CD14-positive monocyte (primary cell): Measurements from ENCODE around the gene INSYN2B. TPM values are rescaled to one million over a fixed set of nuclear protein-coding genes. Genes with fewer than 3 reads are reported as not detected.
A peak's percentile ranks its signal among the peaks of the same experiment; 100 is the strongest.

Source experiments
- DNase-seq, 3 donors: peaks; one replicate each; pipeline ENCODE4 v3.0.0-alpha.2; 2011 to 2022
- H2AFZ ChIP-seq: 2 replicates; pipeline ENCODE4 v1.6.0; 2012; ENCODE audit warnings: mild to moderate bottlenecking, low read depth, low read length, inconsistent platforms; ENCODE audit not compliant: insufficient read depth, poor library complexity, severe bottlenecking
- H3K27ac ChIP-seq, 2 donors: 1 replicate in 1 of 2; 2 replicates in 1 of 2; pipeline ENCODE4 v1.5.1; 2012 to 2013; ENCODE audit warnings: low read length in 2 of 2, control low read depth in 1 of 2, inconsistent platforms in 1 of 2, low read depth in 1 of 2, mild to moderate bottlenecking in 1 of 2
- H3K27me3 ChIP-seq, 2 donors: one replicate each; pipeline versions ENCODE4 v1.6.0 to v1.6.1; 2011 to 2013; ENCODE audit warnings: low read length in 2 of 2; ENCODE audit not compliant: control insufficient read depth in 2 of 2, insufficient read depth in 2 of 2
- H3K36me3 ChIP-seq, 2 donors: replicated peaks in 1 of 2; 1 replicate in 1 of 2; 2 replicates in 1 of 2; pipeline versions ENCODE4 v1.5.1 to v1.6.1; 2012 to 2013; ENCODE audit warnings: low read length in 2 of 2, control low read depth in 1 of 2, inconsistent platforms in 1 of 2, mild to moderate bottlenecking in 1 of 2; ENCODE audit not compliant: insufficient read depth in 2 of 2, control insufficient read depth in 1 of 2
- H3K4me1 ChIP-seq, 2 donors: 1 replicate in 1 of 2; 2 replicates in 1 of 2; pipeline versions ENCODE4 v1.5.1 to v1.6.1; 2012 to 2013; ENCODE audit warnings: low read length in 2 of 2, control low read depth in 1 of 2, inconsistent platforms in 1 of 2, mild to moderate bottlenecking in 1 of 2, moderate library complexity in 1 of 2; ENCODE audit not compliant: insufficient read depth in 2 of 2, control insufficient read depth in 1 of 2
- H3K4me2 ChIP-seq: replicated peaks from 2 replicates; pipeline ENCODE3; 2012; ENCODE audit warnings: low read length, moderate library complexity, mild to moderate bottlenecking; ENCODE audit not compliant: poor library complexity, severe bottlenecking; ENCODE audit errors: extremely low read depth
- H3K4me3 ChIP-seq, 3 experiments: fragments of 200-600 bp in 1 of 3; sonication (generic) in 1 of 3; replicated peaks in 1 of 3; 1 replicate in 2 of 3; 2 replicates in 1 of 3; pipeline ENCODE4 v1.5.1; 2011 to 2013; ENCODE audit warnings: low read length in 3 of 3, mild to moderate bottlenecking in 3 of 3, control low read depth in 2 of 3, low read depth in 2 of 3, inconsistent platforms in 1 of 3, moderate library complexity in 1 of 3
- H3K79me2 ChIP-seq: 2 replicates; pipeline ENCODE4 v1.6.0; 2012; ENCODE audit warnings: mild to moderate bottlenecking, control low read depth, inconsistent platforms, low read length, moderate library complexity; ENCODE audit not compliant: insufficient read depth
- H3K9ac ChIP-seq: 2 replicates; pipeline ENCODE4 v1.6.0; 2017; ENCODE audit warnings: low read length, mild to moderate bottlenecking; ENCODE audit not compliant: insufficient read depth, poor library complexity, severe bottlenecking
- H3K9me3 ChIP-seq, 2 donors: replicated peaks in 1 of 2; 1 replicate in 1 of 2; 2 replicates in 1 of 2; pipeline versions ENCODE4 v1.5.1 to v1.6.1; 2012 to 2013; ENCODE audit warnings: low read length in 2 of 2, control low read depth in 1 of 2; ENCODE audit not compliant: control insufficient read depth in 1 of 2, insufficient read depth in 1 of 2
- H4K20me1 ChIP-seq: 2 replicates; pipeline ENCODE4 v1.6.0; 2012; ENCODE audit warnings: mild to moderate bottlenecking, low read length, control low read depth, moderate library complexity; ENCODE audit not compliant: insufficient read depth
- H3K27ac Mint-ChIP-seq, 7 donors: one replicate each; pipeline ENCODE4 v1.8.0; 2020; ENCODE audit warnings: mild to moderate bottlenecking in 7 of 7, mixed read lengths in 7 of 7, moderate library complexity in 6 of 7, inconsistent platforms in 2 of 7
- H3K27me3 Mint-ChIP-seq, 3 donors: one replicate each; pipeline ENCODE4 v1.8.0; 2021 to 2022; ENCODE audit warnings: low read depth in 3 of 3, mild to moderate bottlenecking in 3 of 3, mixed read lengths in 3 of 3, moderate library complexity in 3 of 3, inconsistent platforms in 1 of 3
- H3K36me3 Mint-ChIP-seq, 2 donors: one replicate each; pipeline ENCODE4 v1.8.0; 2020; ENCODE audit warnings: mixed read lengths in 2 of 2, inconsistent platforms in 1 of 2, mild to moderate bottlenecking in 1 of 2
- H3K4me1 Mint-ChIP-seq: one replicate; pipeline ENCODE4 v1.8.0; 2020; ENCODE audit warnings: mild to moderate bottlenecking, mixed read lengths
- H3K4me3 Mint-ChIP-seq, 2 donors: one replicate each; pipeline ENCODE4 v1.8.0; 2020; ENCODE audit warnings: mild to moderate bottlenecking in 2 of 2, mixed read lengths in 2 of 2, moderate library complexity in 1 of 2
- H3K9me3 Mint-ChIP-seq, 7 donors: one replicate each; pipeline ENCODE4 v1.8.0; 2020 to 2022; ENCODE audit warnings: mixed read lengths in 7 of 7, mild to moderate bottlenecking in 6 of 7, moderate library complexity in 6 of 7, inconsistent platforms in 2 of 7
- WGBS: methylation state at CpG from one replicate; pipeline ENCODE4 v1.1.5; 2013; ENCODE audit warnings: missing lambda C conversion rate; ENCODE audit not compliant: insufficient coverage; 5-methylcytosine and 5-hydroxymethylcytosine counted together
- intact Hi-C, 2 donors: fragments of 100-400 bp; cut with micrococcal nuclease; formaldehyde crosslinking; loops; one replicate each; pipeline versions ENCODE4 v1.15.0 to v1.15.1; 2023
- polyA plus RNA-seq, 3 donors: library from polyadenylated mRNA; depleted of rRNA in 1 of 3; unstranded in 2 of 3; stranded (reverse) in 1 of 3; fragments of 300-500 nt in 2 of 3; fragments of >200 nt in 1 of 3; fragmentation: Illumina TruSeq in 2 of 3; gene quantifications; 1 replicate in 2 of 3; 2 replicates in 1 of 3; pipeline ENCODE4 v1.2.3, GENCODE V29; 2012 to 2021
- TF ChIP-seq, protein P1 (sequence below): fragments of 200-600 bp; IDR thresholded peaks from one replicate; pipeline ENCODE4 v1.8.0; 2022; ENCODE audit warnings: antibody characterized with exemption, mild to moderate bottlenecking

Gene INSYN2B
- polyA plus RNA-seq, 3 donors = 0.17 TPM; not detected in 2

- H3K36me3 Mint-ChIP-seq = peaks cover 46 to 65% of the 10 kb centered on the region in 2 donors
- H3K4me3 Mint-ChIP-seq = no peak overlapping the region
- H3K27ac Mint-ChIP-seq = peak overlapping the region in 3 of 7 donors; percentile 10 to 88 (median 82)
- peaks cover 34% of the 10 kb centered on the region for H3K4me1 Mint-ChIP-seq
- no peak for DNase-seq
- no peak overlapping the region for H2AFZ ChIP-seq
- no CpG with 5 or more reads among the region's 1 CpG for WGBS
- no peak overlapping the region for H3K4me3 ChIP-seq
- intact Hi-C loops = no loop called here
- H3K27me3 Mint-ChIP-seq = no peaks in the 10 kb centered on the region
- peaks cover 15 to 29% of the 10 kb centered on the region in 2 donors for H3K4me1 ChIP-seq
- TF ChIP-seq, protein P1, sequence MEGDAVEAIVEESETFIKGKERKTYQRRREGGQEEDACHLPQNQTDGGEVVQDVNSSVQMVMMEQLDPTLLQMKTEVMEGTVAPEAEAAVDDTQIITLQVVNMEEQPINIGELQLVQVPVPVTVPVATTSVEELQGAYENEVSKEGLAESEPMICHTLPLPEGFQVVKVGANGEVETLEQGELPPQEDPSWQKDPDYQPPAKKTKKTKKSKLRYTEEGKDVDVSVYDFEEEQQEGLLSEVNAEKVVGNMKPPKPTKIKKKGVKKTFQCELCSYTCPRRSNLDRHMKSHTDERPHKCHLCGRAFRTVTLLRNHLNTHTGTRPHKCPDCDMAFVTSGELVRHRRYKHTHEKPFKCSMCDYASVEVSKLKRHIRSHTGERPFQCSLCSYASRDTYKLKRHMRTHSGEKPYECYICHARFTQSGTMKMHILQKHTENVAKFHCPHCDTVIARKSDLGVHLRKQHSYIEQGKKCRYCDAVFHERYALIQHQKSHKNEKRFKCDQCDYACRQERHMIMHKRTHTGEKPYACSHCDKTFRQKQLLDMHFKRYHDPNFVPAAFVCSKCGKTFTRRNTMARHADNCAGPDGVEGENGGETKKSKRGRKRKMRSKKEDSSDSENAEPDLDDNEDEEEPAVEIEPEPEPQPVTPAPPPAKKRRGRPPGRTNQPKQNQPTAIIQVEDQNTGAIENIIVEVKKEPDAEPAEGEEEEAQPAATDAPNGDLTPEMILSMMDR = no peak
- H3K9me3 Mint-ChIP-seq = no peaks in the 10 kb centered on the region
- no peaks in the 10 kb centered on the region for H3K9me3 ChIP-seq
- H3K79me2 ChIP-seq = peaks cover 24% of the 10 kb centered on the region
- no peaks in the 10 kb centered on the region for H3K27me3 ChIP-seq
- H3K27ac ChIP-seq = peak overlapping the region in 1 of 2 donors; percentile 71
- no peak overlapping the region for H3K4me2 ChIP-seq
- H3K9ac ChIP-seq = no peak overlapping the region
- H3K36me3 ChIP-seq = peaks cover 9 to 70% of the 10 kb centered on the region in 2 donors
- peaks cover 92% of the 10 kb centered on the region for H4K20me1 ChIP-seq
Observed at GRCh38 chr5:169831331-169831730, 149.0 kb downstream of the INSYN2B start.

- no peaks in the 10 kb centered on the region for H3K27me3 ChIP-seq
- no peak overlapping the region for H3K4me3 ChIP-seq
- Mint-ChIP-seq H3K4me3 (no peak overlapping the region), H3K9me3 (no peaks in the 10 kb centered on the region), H3K27ac (peak overlapping the region in 5 of 7 donors; percentile 12 to 85 (median 20)), H3K4me1 (peaks cover 25% of the 10 kb centered on the region), H3K27me3 (no peaks in the 10 kb centered on the region), H3K36me3 (peaks cover 44 to 58% of the 10 kb centered on the region in 2 donors)
- peaks cover 77% of the 10 kb centered on the region for H4K20me1 ChIP-seq
- H3K36me3 ChIP-seq = peaks cover 7 to 73% of the 10 kb centered on the region in 2 donors
- TF ChIP-seq, protein P1 = no peak
- DNase-seq = peak in 1 of 3 donors; percentile 65
- H2AFZ ChIP-seq = no peak overlapping the region
- peaks cover 9 to 23% of the 10 kb centered on the region in 2 donors for H3K4me1 ChIP-seq
- H3K9ac ChIP-seq = no peak overlapping the region
- peaks cover 17% of the 10 kb centered on the region for H3K79me2 ChIP-seq
- no peak overlapping the region for H3K4me2 ChIP-seq
- WGBS = 83% methylated on average over 3 of the region's 4 CpGs
- peak overlapping the region in 1 of 2 donors; percentile 44 for H3K27ac ChIP-seq
- no peaks in the 10 kb centered on the region for H3K9me3 ChIP-seq
- intact Hi-C loops = no loop called here
Observed at GRCh38 chr5:169828385-169828784, 151.9 kb downstream of the INSYN2B start.
